ENCODE results near the gene UTP15. TPM values are rescaled to one million over a fixed set of nuclear protein-coding genes. Genes with fewer than 3 reads are reported as not detected.

The UTP15 gene
- total RNA-seq, 1 donor from 2014 or later, result 20.9 TPM

GRCh38 chr5:73599380-73599779 is 33.8 kb downstream of the UTP15 start:
- no peak for DNase-seq (ENCODE audit: extremely low spot score in 2 of 2)
- intact Hi-C loops (cut with DNase I), result no loop called here

GRCh38 chr5:73603998-73604397 is 38.5 kb downstream of the UTP15 start:
- DNase-seq (ENCODE audit: extremely low spot score in 2 of 2), result no peak
- H3K27me3 ChIP-seq, result no peaks in the 10 kb centered on the region
- no peaks in the 10 kb centered on the region for H3K4me1 ChIP-seq
- no peak overlapping the region for H3K27ac ChIP-seq
- no peak overlapping the region for H3K4me3 ChIP-seq
- intact Hi-C loops (cut with DNase I), result no loop called here
- TF ChIP-seq POLR2AphosphoS5 (IDR thresholded peaks at IDR 0.05; ENCODE audit: insufficient read depth in 1 of 2, low read depth in 1 of 2) (no peak), POLR2A (IDR thresholded peaks at IDR 0.05) (no peak), CTCF (IDR thresholded peaks at IDR 0.05) (no peak)
- no peaks in the 10 kb centered on the region for H3K36me3 ChIP-seq
- H3K9me3 ChIP-seq, result no peaks in the 10 kb centered on the region

More at GRCh38 chr5:73599380-73599779, 33.8 kb downstream of the UTP15 start:
- TF ChIP-seq POLR2A (IDR thresholded peaks at IDR 0.05) (no peak), POLR2AphosphoS5 (IDR thresholded peaks at IDR 0.05; ENCODE audit: insufficient read depth in 1 of 2, low read depth in 1 of 2) (no peak), CTCF (IDR thresholded peaks at IDR 0.05) (no peak)
- Histone ChIP-seq H3K36me3 (no peaks in the 10 kb centered on the region), H3K4me3 (no peak overlapping the region), H3K4me1 (no peaks in the 10 kb centered on the region), H3K27ac (no peak overlapping the region), H3K27me3 (no peaks in the 10 kb centered on the region), H3K9me3 (no peaks in the 10 kb centered on the region)

GRCh38 chr5:73605223-73606087 is 39.9 kb downstream of the UTP15 start:
- no peak overlapping the region for H3K4me3 ChIP-seq
- intact Hi-C loops (cut with DNase I), result no loop called here
- DNase-seq (ENCODE audit: extremely low spot score in 2 of 2), result no peak
- H3K36me3 ChIP-seq, result no peaks in the 10 kb centered on the region
- H3K4me1 ChIP-seq, result no peaks in the 10 kb centered on the region
- no peaks in the 10 kb centered on the region for H3K27me3 ChIP-seq
- TF ChIP-seq CTCF (IDR thresholded peaks at IDR 0.05) (no peak), POLR2A (IDR thresholded peaks at IDR 0.05) (no peak), POLR2AphosphoS5 (IDR thresholded peaks at IDR 0.05; ENCODE audit: insufficient read depth in 1 of 2, low read depth in 1 of 2) (no peak)
- no peak overlapping the region for H3K27ac ChIP-seq
- H3K9me3 ChIP-seq, result no peaks in the 10 kb centered on the region

GRCh38 chr5:73606206-73606753 is 40.7 kb downstream of the UTP15 start:
- intact Hi-C loops (cut with DNase I), result no loop called here
- H3K4me1 ChIP-seq, result no peaks in the 10 kb centered on the region
- TF ChIP-seq CTCF (IDR thresholded peaks at IDR 0.05) (no peak), POLR2A (IDR thresholded peaks at IDR 0.05) (no peak), POLR2AphosphoS5 (IDR thresholded peaks at IDR 0.05; ENCODE audit: insufficient read depth in 1 of 2, low read depth in 1 of 2) (no peak)
- no peak overlapping the region for H3K27ac ChIP-seq
- H3K27me3 ChIP-seq, result no peaks in the 10 kb centered on the region
- no peak overlapping the region for H3K4me3 ChIP-seq
- no peaks in the 10 kb centered on the region for H3K9me3 ChIP-seq
- H3K36me3 ChIP-seq, result no peaks in the 10 kb centered on the region
- DNase-seq (ENCODE audit: extremely low spot score in 2 of 2), result no peak

- DNase-seq (ENCODE audit: extremely low spot score in 2 of 2), result no peak
- TF ChIP-seq POLR2A (IDR thresholded peaks at IDR 0.05) (no peak), POLR2AphosphoS5 (IDR thresholded peaks at IDR 0.05; ENCODE audit: insufficient read depth in 1 of 2, low read depth in 1 of 2) (no peak), CTCF (IDR thresholded peaks at IDR 0.05) (no peak)
- Histone ChIP-seq H3K9me3 (no peaks in the 10 kb centered on the region), H3K27ac (no peak overlapping the region), H3K4me1 (no peaks in the 10 kb centered on the region), H3K4me3 (no peak overlapping the region), H3K36me3 (no peaks in the 10 kb centered on the region), H3K27me3 (no peaks in the 10 kb centered on the region)
- intact Hi-C loops (cut with DNase I), result no loop called here
Observed at GRCh38 chr5:73607228-73607627, 41.7 kb downstream of the UTP15 start.
